Subcutaneous abdominal adipose tissue (tissue), 5 donors: ENCODE measurements around the gene SCLT1.

ENCODE experiments used
- H3K27ac ChIP-seq: one replicate; pipeline ENCODE4 v1.7.0; 2013; ENCODE audit warnings: low read depth, mild to moderate bottlenecking, inconsistent platforms, low read length, moderate library complexity
- H3K27me3 ChIP-seq, 5 donors: one replicate each; pipeline ENCODE4 v1.7.0; 2013; ENCODE audit warnings: low read length in 5 of 5, inconsistent platforms in 1 of 5; ENCODE audit not compliant: control insufficient read depth in 5 of 5, insufficient read depth in 4 of 5
- H3K36me3 ChIP-seq, 5 donors: one replicate each; pipeline ENCODE4 v1.7.0; 2013; ENCODE audit warnings: low read length in 5 of 5; ENCODE audit not compliant: control insufficient read depth in 5 of 5, insufficient read depth in 5 of 5
- H3K4me1 ChIP-seq, 5 donors: one replicate each; pipeline ENCODE4 v1.7.0; 2013; ENCODE audit warnings: low read length in 5 of 5, mild to moderate bottlenecking in 3 of 5, moderate library complexity in 1 of 5; ENCODE audit not compliant: control insufficient read depth in 5 of 5, insufficient read depth in 5 of 5
- H3K4me3 ChIP-seq, 5 donors: one replicate each; pipeline ENCODE4 v1.7.0; 2013; ENCODE audit warnings: low read length in 5 of 5, low read depth in 1 of 5
- H3K9ac ChIP-seq, 5 donors: one replicate each; pipeline ENCODE4 v1.7.0; 2013; ENCODE audit warnings: low read length in 5 of 5, mild to moderate bottlenecking in 4 of 5, moderate library complexity in 3 of 5
- H3K9me3 ChIP-seq, 5 donors: one replicate each; pipeline ENCODE4 v1.7.0; 2013; ENCODE audit warnings: low read length in 5 of 5; ENCODE audit not compliant: control insufficient read depth in 5 of 5
- donor health status: healthy.
- donor health status: healthy.
- donor health status: healthy.
- donor health status: healthy.
- donor health status: healthy.

The SCLT1 gene

GRCh38 chr4:129111919-129112318 lies 18.6 kb upstream of the SCLT1 start:
- Histone ChIP-seq H3K36me3 (peaks cover 7 to 32% (median 19%) of the 10 kb centered on the region in 5 donors), H3K4me3 (no peak overlapping the region), H3K27ac (no peak overlapping the region), H3K27me3 (no peaks in the 10 kb centered on the region), H3K4me1 (no peaks in the 10 kb centered on the region), H3K9ac (no peak overlapping the region), H3K9me3 (no peaks in the 10 kb centered on the region)

GRCh38 chr4:129110931-129111330 lies 17.6 kb upstream of the SCLT1 start:
- no peak overlapping the region for H3K9ac ChIP-seq
- H3K27me3 ChIP-seq: no peaks in the 10 kb centered on the region
- no peak overlapping the region for H3K27ac ChIP-seq
- H3K4me3 ChIP-seq: no peak overlapping the region
- H3K9me3 ChIP-seq: no peaks in the 10 kb centered on the region
- peaks cover 7 to 32% (median 19%) of the 10 kb centered on the region in 5 donors for H3K36me3 ChIP-seq
- no peaks in the 10 kb centered on the region for H3K4me1 ChIP-seq

GRCh38 chr4:129109965-129110824 lies 16.9 kb upstream of the SCLT1 start:
- Histone ChIP-seq H3K27ac (no peak overlapping the region), H3K27me3 (no peaks in the 10 kb centered on the region)

GRCh38 chr4:129098531-129099001 lies 5.2 kb upstream of the SCLT1 start:
- Histone ChIP-seq H3K9me3 (no peaks in the 10 kb centered on the region), H3K4me1 (peaks cover 0 to 11% (median 4%) of the 10 kb centered on the region in 5 donors), H3K27me3 (no peaks in the 10 kb centered on the region), H3K9ac (no peak overlapping the region), H3K36me3 (peaks cover 0 to 4% (median 2%) of the 10 kb centered on the region in 5 donors), H3K27ac (no peak overlapping the region), H3K4me3 (no peak overlapping the region)

More at GRCh38 chr4:129109965-129110824, 16.9 kb upstream of the SCLT1 start:
- no peak overlapping the region for H3K9ac ChIP-seq
- no peak overlapping the region for H3K4me3 ChIP-seq
- H3K36me3 ChIP-seq: peaks cover 7 to 32% (median 19%) of the 10 kb centered on the region in 5 donors
- no peaks in the 10 kb centered on the region for H3K4me1 ChIP-seq
- no peaks in the 10 kb centered on the region for H3K9me3 ChIP-seq

- Histone ChIP-seq H3K9ac (peak within 1 kb of the TSS; percentile 86 to 95 (median 89)), H3K27me3 (no peaks in the 10 kb centered on the region), H3K4me1 (peaks cover 5 to 25% (median 17%) of the 10 kb centered on the region in 5 donors), H3K36me3 (no peaks in the 10 kb centered on the region), H3K9me3 (no peaks in the 10 kb centered on the region), H3K4me3 (peak within 1 kb of the TSS; percentile 84 to 97 (median 91)), H3K27ac (peak within 1 kb of the TSS; percentile 95)
These were observed 2.6 kb upstream of the SCLT1 start, which contains the start of gene C4orf33 for GRCh38 chr4:129095811-129096454. Gene C4orf33, plus strand, starts transcription at chr4:129096152. Its CDS starts 6,459 bp downstream, at chr4:129102611.

- peak overlapping the region; percentile 96 for H3K27ac ChIP-seq
- H3K4me1 ChIP-seq: peaks cover 5 to 25% (median 17%) of the 10 kb centered on the region in 5 donors
- H3K9ac ChIP-seq: peak overlapping the region in 1 of 5 donors; percentile 90
- H3K9me3 ChIP-seq: no peaks in the 10 kb centered on the region
- no peaks in the 10 kb centered on the region for H3K27me3 ChIP-seq
- no peak overlapping the region for H3K4me3 ChIP-seq
- H3K36me3 ChIP-seq: no peaks in the 10 kb centered on the region
These were observed 1.0 kb upstream of the SCLT1 start for GRCh38 chr4:129094347-129094746.

- peak overlapping the region; percentile 61 to 98 (median 90) for H3K9ac ChIP-seq
- H3K4me3 ChIP-seq: peak overlapping the region; percentile 66 to 95 (median 80)
- H3K4me1 ChIP-seq: peaks cover 5 to 25% (median 17%) of the 10 kb centered on the region in 5 donors
- peak overlapping the region; percentile 96 for H3K27ac ChIP-seq
- no peaks in the 10 kb centered on the region for H3K27me3 ChIP-seq
- no peaks in the 10 kb centered on the region for H3K9me3 ChIP-seq
- no peaks in the 10 kb centered on the region for H3K36me3 ChIP-seq
These were observed 628 bp downstream of the SCLT1 start for GRCh38 chr4:129092631-129093190.

GRCh38 chr4:129087516-129087915 lies 5.8 kb downstream of the SCLT1 start:
- H3K4me3 ChIP-seq: no peak overlapping the region
- no peak overlapping the region for H3K27ac ChIP-seq
- peaks cover 2 to 12% (median 10%) of the 10 kb centered on the region in 5 donors for H3K4me1 ChIP-seq
- no peaks in the 10 kb centered on the region for H3K36me3 ChIP-seq
- H3K27me3 ChIP-seq: no peaks in the 10 kb centered on the region
- H3K9ac ChIP-seq: no peak overlapping the region
- peaks cover 0 to 4% (median 3%) of the 10 kb centered on the region in 5 donors for H3K9me3 ChIP-seq

GRCh38 chr4:129085472-129085871 lies 7.9 kb downstream of the SCLT1 start:
- no peak overlapping the region for H3K9ac ChIP-seq
- peaks cover 0 to 4% (median 3%) of the 10 kb centered on the region in 5 donors for H3K9me3 ChIP-seq
- H3K4me3 ChIP-seq: no peak overlapping the region
- no peaks in the 10 kb centered on the region for H3K27me3 ChIP-seq
- no peaks in the 10 kb centered on the region for H3K4me1 ChIP-seq
- peaks cover 0 to 9% (median 6%) of the 10 kb centered on the region in 5 donors for H3K36me3 ChIP-seq
- H3K27ac ChIP-seq: no peak overlapping the region
